ENCODE data around the gene FIGN.

Gene FIGN

GRCh38 chr2:163565192-163565591, 170.6 kb downstream of the FIGN start:
- Histone ChIP-seq H3K27ac (no peak overlapping the region), H3K4me3 (no peak overlapping the region)
- DNase-seq (ENCODE audit: low spot score), result no peak
- TF ChIP-seq CTCF (IDR thresholded peaks at IDR 0.05), result no peak

- DNase-seq (ENCODE audit: low spot score), result no peak
- no peak overlapping the region for H3K27ac ChIP-seq
- H3K4me3 ChIP-seq, result no peak overlapping the region
- TF ChIP-seq CTCF (IDR thresholded peaks at IDR 0.05), result no peak
Observed at GRCh38 chr2:163564236-163564635, 171.6 kb downstream of the FIGN start.

GRCh38 chr2:163563336-163563735, 172.5 kb downstream of the FIGN start:
- Histone ChIP-seq H3K27ac (no peak overlapping the region), H3K4me3 (no peak overlapping the region)
- TF ChIP-seq CTCF (IDR thresholded peaks at IDR 0.05), result no peak
- DNase-seq (ENCODE audit: low spot score), result no peak

GRCh38 chr2:163558251-163559021, 177.4 kb downstream of the FIGN start:
- no peak for DNase-seq (ENCODE audit: low spot score)
- Histone ChIP-seq H3K4me3 (no peak overlapping the region), H3K27ac (no peak overlapping the region)
- no peak for TF ChIP-seq CTCF (IDR thresholded peaks at IDR 0.05)

- no peak for TF ChIP-seq CTCF (IDR thresholded peaks at IDR 0.05)
- DNase-seq (ENCODE audit: low spot score), result no peak
- Histone ChIP-seq H3K27ac (no peak overlapping the region), H3K4me3 (no peak overlapping the region)
Observed at GRCh38 chr2:163556511-163556910, 179.3 kb downstream of the FIGN start.

- Histone ChIP-seq H3K27ac (no peak overlapping the region), H3K4me3 (no peak overlapping the region)
- DNase-seq (ENCODE audit: low spot score), result no peak
- TF ChIP-seq CTCF (IDR thresholded peaks at IDR 0.05), result no peak
Observed at GRCh38 chr2:163554864-163555263, 180.9 kb downstream of the FIGN start.

- no peak overlapping the region for H3K4me3 ChIP-seq
- H3K27ac ChIP-seq, result no peak overlapping the region
- TF ChIP-seq CTCF (IDR thresholded peaks at IDR 0.05), result no peak
- no peak for DNase-seq (ENCODE audit: low spot score)
Observed at GRCh38 chr2:163553601-163554000, 182.2 kb downstream of the FIGN start.
